RKO (cell line): Measurements from ENCODE around the gene SLC6A20.
A peak's percentile ranks its signal among the peaks of the same experiment; 100 is the strongest.

Experiments used
- DNase-seq: peaks from one replicate; pipeline ENCODE4 v3.0.0-alpha.2; 2016; ENCODE audit warnings: low spot score

Gene SLC6A20, protein sequence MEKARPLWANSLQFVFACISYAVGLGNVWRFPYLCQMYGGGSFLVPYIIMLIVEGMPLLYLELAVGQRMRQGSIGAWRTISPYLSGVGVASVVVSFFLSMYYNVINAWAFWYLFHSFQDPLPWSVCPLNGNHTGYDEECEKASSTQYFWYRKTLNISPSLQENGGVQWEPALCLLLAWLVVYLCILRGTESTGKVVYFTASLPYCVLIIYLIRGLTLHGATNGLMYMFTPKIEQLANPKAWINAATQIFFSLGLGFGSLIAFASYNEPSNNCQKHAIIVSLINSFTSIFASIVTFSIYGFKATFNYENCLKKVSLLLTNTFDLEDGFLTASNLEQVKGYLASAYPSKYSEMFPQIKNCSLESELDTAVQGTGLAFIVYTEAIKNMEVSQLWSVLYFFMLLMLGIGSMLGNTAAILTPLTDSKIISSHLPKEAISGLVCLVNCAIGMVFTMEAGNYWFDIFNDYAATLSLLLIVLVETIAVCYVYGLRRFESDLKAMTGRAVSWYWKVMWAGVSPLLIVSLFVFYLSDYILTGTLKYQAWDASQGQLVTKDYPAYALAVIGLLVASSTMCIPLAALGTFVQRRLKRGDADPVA

GRCh38 chr3:45795882-45796765 lies at the start of gene SLC6A20:
TSS of gene SLC6A20 (minus strand) at chr3:45796536. CDS start at chr3:45796419, 117 bp downstream.
- DNase-seq: no peak

GRCh38 chr3:45844616-45845015 lies 48.3 kb upstream of the SLC6A20 start:
- no peak for DNase-seq

DNA sequence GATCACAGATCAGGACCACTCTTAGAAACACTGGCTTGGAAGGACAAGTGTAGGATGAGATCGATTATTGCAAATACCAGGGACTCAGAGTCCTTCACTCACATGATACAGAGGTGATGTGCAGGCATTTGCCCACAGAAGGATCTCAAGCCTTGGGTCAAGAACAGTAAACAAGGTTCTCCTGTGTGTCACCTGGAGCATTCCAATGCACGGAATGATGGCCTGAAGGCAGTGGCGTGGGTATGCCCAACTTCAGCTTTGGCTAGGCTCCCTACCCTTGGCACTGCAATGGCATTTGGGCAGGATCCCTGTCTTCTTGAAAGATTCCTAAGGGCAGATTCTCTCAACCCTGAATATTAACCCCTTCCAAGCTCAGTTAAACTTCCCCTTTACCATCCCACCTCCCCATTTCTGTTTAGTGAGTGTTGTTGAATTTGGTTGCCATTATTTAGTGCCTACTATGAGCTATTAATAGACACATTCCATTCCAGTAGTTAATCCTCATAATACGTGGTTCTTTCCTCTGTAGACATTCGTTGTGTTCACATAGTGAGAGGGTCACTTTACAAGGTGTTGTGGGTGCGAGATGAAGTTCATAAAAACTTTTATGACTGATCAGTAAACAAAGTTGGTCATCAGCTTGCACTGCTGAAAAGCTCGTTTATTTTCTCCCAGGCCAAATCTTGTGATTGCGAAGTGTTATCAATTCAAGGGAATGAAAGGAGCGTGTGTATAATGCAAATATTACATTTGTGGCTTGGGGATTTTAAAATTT lies 46.7 kb upstream of the SLC6A20 start:
- no peak for DNase-seq

GRCh38 chr3:45841757-45842491 lies 45.6 kb upstream of the SLC6A20 start, which contains the start of gene LZTFL1:
TSS of gene LZTFL1 (minus strand) at chr3:45842119. CDS start at chr3:45841991, 128 bp downstream.
- peak; percentile 98 for DNase-seq

GRCh38 chr3:45841420-45841756 lies 45.1 kb upstream of the SLC6A20 start:
- peak; percentile 47 for DNase-seq

DNA sequence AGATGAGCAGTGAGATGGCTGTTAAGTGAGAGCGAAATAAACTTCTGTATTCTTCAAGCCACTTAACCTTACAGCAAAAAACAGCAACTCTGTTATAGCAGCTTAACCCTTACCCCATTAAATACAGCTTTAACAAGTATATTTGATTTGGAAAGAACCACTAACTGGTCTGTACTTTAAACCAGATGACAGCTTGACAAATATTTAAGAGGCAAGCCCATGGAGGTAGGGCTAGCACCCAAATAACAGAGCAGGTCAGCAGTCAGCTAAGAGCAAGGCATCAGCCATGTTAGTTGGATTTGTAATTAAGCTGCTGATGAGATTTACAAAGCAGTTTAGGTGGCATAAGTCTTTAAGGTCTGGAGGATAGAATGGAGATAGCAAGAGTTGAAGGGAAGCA lies 42.1 kb upstream of the SLC6A20 start:
- no peak for DNase-seq

DNA sequence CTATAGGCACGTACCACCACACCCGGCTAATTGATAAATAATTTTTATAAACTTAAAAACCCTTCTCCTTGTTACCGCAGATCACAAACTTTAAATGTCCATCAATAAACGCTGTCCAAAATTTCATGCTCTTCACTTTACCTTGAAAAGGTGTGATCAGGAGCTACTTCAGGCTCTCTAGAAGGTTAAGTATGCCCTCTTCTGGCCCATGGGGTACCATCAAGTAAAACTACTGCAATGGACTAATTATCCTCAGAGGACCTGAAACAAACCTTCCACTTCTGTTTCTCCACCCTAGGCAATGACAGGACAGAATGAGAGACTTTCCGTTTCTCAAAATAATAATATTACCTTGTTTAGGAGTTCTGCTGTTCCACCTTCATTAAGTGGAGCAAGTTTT lies 36.4 kb upstream of the SLC6A20 start:
- DNase-seq: peak; percentile 22

GRCh38 chr3:45830121-45830520 lies 33.8 kb upstream of the SLC6A20 start:
- no peak for DNase-seq

- no peak for DNase-seq
Observed at GRCh38 chr3:45826908-45827307, 30.6 kb upstream of the SLC6A20 start.

DNA sequence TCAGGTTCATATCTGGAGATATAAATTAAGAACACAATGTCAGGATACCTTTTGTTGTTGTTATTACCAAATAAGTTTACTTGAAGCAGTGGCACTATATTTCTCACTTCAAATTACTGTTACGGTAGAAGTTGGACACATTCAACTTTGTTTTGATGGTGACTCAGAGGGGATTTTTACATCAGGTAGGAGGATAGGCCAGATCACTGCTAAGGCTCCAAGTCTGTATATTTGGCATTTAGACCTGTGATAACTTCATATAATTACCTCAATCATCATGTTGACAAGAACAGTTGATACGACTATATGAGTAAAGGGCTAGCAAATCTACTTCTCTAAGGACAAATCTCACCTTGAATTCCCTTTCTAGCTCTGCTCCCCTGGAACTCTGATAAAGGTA lies 30.0 kb upstream of the SLC6A20 start:
- DNase-seq: no peak

GRCh38 chr3:45821127-45821526 lies 24.8 kb upstream of the SLC6A20 start:
- no peak for DNase-seq

DNA sequence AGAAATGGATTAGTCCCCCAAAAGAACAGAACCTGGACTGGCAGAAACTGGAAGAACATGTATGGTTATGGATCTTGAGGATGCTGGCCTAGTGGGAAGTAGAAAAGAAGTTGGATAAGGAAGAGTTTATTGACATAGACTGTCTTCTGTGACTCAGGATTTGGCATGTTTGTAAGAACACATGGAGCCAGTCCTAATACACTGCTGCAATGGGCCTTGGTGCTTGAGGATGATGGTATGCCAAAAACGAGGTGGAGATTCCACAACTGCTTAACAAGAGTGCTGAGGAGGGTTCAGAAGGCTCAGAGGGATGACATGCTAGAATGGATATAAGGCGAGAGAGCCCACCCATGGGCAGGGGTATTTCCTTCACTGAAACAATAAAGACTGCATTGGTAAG lies 23.2 kb upstream of the SLC6A20 start:
- no peak for DNase-seq

DNA sequence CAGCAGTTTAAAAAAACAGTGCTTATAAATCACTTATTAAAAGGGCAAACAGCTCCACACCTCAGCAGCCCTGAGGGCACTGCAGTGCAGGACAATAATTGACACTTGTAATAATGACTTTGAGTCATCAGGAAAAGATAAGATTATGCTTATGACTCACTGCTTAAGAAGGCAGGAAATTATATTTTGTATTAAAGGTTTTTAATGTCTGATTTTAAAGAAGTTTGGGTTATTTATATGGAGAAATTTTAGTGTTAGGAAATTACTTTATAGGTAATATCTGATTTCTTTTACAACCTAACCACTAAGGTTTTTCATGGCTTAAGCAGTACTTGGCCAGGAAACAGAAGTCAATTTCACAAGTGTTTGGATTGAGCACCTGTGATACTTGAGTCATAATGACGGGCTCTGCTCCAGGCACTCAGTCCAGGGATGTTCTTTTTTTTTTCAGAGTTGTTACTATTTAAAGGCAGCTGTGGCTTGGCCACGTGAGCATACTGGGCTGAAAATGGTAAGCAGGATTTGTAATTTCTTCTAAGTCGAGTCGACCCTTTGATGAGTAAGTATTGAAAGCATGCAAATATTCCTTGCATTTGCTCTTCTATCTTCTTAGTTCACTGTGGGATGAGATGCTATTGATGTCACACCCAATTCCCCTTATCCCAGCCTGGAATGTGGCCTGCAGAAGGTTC lies 21.6 kb upstream of the SLC6A20 start:
- peak; percentile 94 for DNase-seq

GRCh38 chr3:45816544-45816943 lies 20.2 kb upstream of the SLC6A20 start:
- no peak for DNase-seq

- DNase-seq: no peak
Observed at GRCh38 chr3:45814322-45814721, 18.0 kb upstream of the SLC6A20 start.

DNA sequence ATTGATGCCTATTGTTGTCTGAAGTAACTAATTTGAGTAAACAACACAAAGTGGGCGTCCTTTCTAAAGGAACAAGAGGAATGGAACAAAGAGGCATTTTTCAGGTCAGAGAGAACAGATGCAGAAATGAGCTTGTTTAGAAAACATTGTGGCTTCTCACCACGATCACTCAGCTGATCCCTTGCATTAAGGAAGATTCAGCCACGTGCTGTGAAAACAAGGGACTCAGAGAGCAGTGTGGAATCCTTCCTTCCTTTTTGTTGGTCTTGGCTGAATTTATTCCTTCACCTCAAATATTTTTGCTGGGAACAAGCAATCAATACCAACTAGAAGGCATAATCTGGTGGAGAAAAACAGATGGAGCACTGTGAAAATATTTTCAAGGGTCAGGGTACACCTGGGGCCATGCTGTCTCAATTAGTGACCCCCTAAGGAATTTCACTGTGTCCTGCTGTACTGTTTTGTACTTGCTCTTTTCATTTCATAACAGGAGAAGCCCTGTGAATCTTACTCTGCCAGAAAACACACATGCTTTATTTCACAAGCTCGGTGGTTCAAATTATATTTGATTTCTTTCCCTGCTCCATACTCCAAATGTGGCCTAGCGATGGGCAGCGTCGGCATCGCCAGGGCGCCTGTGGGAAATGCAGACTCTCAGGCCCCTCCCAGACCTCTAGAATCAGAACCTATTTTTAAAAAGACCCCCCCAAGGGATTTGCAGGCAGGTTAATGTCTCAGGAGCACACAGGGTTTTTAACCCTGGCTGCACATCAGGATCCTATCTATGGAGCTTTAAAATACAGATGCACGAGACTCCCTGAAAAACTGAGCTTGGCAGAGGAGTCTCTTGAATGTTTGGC lies 11.6 kb upstream of the SLC6A20 start:
- DNase-seq: no peak

DNA sequence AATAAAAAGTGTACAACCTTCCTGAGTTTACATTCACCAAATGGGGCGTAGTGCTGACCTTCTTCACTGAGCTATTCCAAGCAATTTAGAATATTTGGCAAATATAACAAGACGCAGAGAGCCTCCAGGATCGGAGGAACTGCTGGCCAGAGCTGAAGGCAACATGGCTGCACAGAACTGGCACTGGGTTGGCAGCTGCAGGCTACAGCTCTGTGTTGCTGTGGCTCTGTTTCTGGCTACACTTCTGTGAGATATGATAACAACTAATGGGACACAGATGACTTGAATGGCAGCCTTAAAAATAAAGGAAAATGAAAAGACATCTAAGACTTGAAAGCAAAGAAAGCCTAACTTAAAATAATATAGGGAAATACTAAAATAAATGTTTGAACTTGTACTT lies 10.8 kb upstream of the SLC6A20 start:
- DNase-seq: no peak

GRCh38 chr3:45806072-45806471 lies 9.7 kb upstream of the SLC6A20 start:
- no peak for DNase-seq

DNA sequence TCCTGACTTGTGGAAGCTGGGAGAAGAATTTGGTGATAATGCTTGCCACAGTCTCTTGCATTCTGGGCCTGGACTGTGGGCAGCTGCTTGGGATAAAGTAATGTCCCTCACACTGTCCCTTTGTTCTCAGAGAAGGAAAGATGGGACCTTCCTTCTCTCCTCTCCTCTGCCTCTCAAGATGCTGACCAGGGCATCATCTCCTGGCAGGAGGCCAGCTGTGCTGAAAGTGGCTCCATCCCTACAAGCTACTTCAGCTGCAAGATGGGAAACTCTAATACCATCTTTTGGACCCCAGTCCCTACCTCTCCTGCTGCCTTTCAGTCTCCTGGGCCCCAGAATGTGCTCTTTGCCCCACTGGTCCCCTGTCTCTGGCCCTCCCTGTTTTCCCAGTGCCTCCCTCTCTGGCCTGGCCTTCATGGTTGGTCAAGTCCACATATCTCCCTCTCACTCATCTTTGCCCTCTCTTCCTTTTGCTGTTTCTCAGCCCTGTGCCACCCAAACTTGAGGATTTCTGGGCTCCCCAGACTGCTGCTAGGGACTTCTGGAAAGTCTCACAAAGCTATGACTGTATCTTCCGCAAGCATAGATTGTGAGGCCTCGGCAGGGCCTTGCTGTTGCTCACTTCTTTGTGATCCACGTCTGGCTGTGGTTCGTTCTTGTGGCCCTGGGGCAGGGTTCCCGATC lies 7.1 kb upstream of the SLC6A20 start:
- no peak for DNase-seq
